ENCODE measurements around the gene SERGEF.

The SERGEF gene

GRCh38 chr11:17814546-17814945, 198.3 kb downstream of the SERGEF start:
- WGBS (ENCODE audit: extremely low coverage, insufficient coverage, low lambda C conversion rate): no CpG with 5 or more reads among the region's 1 CpG
- Histone ChIP-seq H3K27me3 (ENCODE audit: insufficient read depth, low read length, poor library complexity) (no peaks in the 10 kb centered on the region), H3K18ac (ENCODE audit: low read length) (no peak overlapping the region), H2BK15ac (replicated peaks; ENCODE audit: low read depth) (no peak overlapping the region), H3K36me3 (ENCODE audit: control insufficient read depth, insufficient read depth, low read length) (no peaks in the 10 kb centered on the region), H3K79me1 (ENCODE audit: low read length) (no peaks in the 10 kb centered on the region), H2BK5ac (ENCODE audit: low read length) (no peak overlapping the region), H3K79me2 (ENCODE audit: control insufficient read depth, insufficient read depth, low read length) (no peaks in the 10 kb centered on the region), H3K4me3 (ENCODE audit: low read length) (no peak overlapping the region), H2AK5ac (ENCODE audit: low read length) (no peak overlapping the region), H3K4me2 (ENCODE audit: low read length) (no peak overlapping the region), H3K9ac (ENCODE audit: low read length) (no peak overlapping the region), H3K56ac (ENCODE audit: low read length) (no peak overlapping the region), H3K4ac (ENCODE audit: low read depth, low read length) (no peak overlapping the region), H4K5ac (ENCODE audit: low read length) (no peak overlapping the region), H4K8ac (ENCODE audit: low read depth, low read length) (no peak overlapping the region), H3K23ac (ENCODE audit: low read length) (no peak overlapping the region), H3K27ac (ENCODE audit: low read depth, low read length) (no peak overlapping the region), H3K4me1 (ENCODE audit: control insufficient read depth, low read depth, low read length) (no peaks in the 10 kb centered on the region), H2BK120ac (ENCODE audit: low read depth, low read length) (no peak overlapping the region)
- DNase-seq: no peak

GRCh38 chr11:17813391-17814059, 199.3 kb downstream of the SERGEF start:
- Histone ChIP-seq H2AK5ac (ENCODE audit: low read length) (no peak overlapping the region), H3K27me3 (ENCODE audit: insufficient read depth, low read length, poor library complexity) (no peaks in the 10 kb centered on the region), H3K9ac (ENCODE audit: low read length) (no peak overlapping the region), H2BK120ac (ENCODE audit: low read depth, low read length) (no peak overlapping the region), H2BK5ac (ENCODE audit: low read length) (no peak overlapping the region), H3K4me2 (ENCODE audit: low read length) (no peak overlapping the region), H3K79me1 (ENCODE audit: low read length) (no peaks in the 10 kb centered on the region), H3K4ac (ENCODE audit: low read depth, low read length) (no peak overlapping the region), H4K5ac (ENCODE audit: low read length) (no peak overlapping the region), H3K23ac (ENCODE audit: low read length) (no peak overlapping the region), H3K56ac (ENCODE audit: low read length) (no peak overlapping the region), H3K18ac (ENCODE audit: low read length) (no peak overlapping the region), H3K79me2 (ENCODE audit: control insufficient read depth, insufficient read depth, low read length) (no peaks in the 10 kb centered on the region), H4K8ac (ENCODE audit: low read depth, low read length) (no peak overlapping the region), H3K4me3 (ENCODE audit: low read length) (no peak overlapping the region), H2BK15ac (replicated peaks; ENCODE audit: low read depth) (no peak overlapping the region), H3K27ac (ENCODE audit: low read depth, low read length) (no peak overlapping the region), H3K4me1 (ENCODE audit: control insufficient read depth, low read depth, low read length) (no peaks in the 10 kb centered on the region), H3K36me3 (ENCODE audit: control insufficient read depth, insufficient read depth, low read length) (no peaks in the 10 kb centered on the region)
- no peak for DNase-seq
- WGBS (ENCODE audit: extremely low coverage, insufficient coverage, low lambda C conversion rate): no CpG with 5 or more reads among the region's 2 CpGs

GRCh38 chr11:17812865-17813187, 200.0 kb downstream of the SERGEF start:
- H4K8ac ChIP-seq (ENCODE audit: low read depth, low read length): no peak overlapping the region
- H3K4me1 ChIP-seq (ENCODE audit: control insufficient read depth, low read depth, low read length): no peaks in the 10 kb centered on the region
- H3K4me3 ChIP-seq (ENCODE audit: low read length): no peak overlapping the region
- no peak overlapping the region for H4K5ac ChIP-seq (ENCODE audit: low read length)
- no peak overlapping the region for H3K23ac ChIP-seq (ENCODE audit: low read length)
- H2BK120ac ChIP-seq (ENCODE audit: low read depth, low read length): no peak overlapping the region
- H3K79me2 ChIP-seq (ENCODE audit: control insufficient read depth, insufficient read depth, low read length): no peaks in the 10 kb centered on the region
- H3K27me3 ChIP-seq (ENCODE audit: insufficient read depth, low read length, poor library complexity): no peaks in the 10 kb centered on the region
- no CpG with 5 or more reads among the region's 4 CpGs for WGBS (ENCODE audit: extremely low coverage, insufficient coverage, low lambda C conversion rate)
- no peak overlapping the region for H2BK15ac ChIP-seq (replicated peaks; ENCODE audit: low read depth)
- H3K18ac ChIP-seq (ENCODE audit: low read length): no peak overlapping the region
- DNase-seq: no peak
- no peak overlapping the region for H3K4me2 ChIP-seq (ENCODE audit: low read length)
- no peak overlapping the region for H3K9ac ChIP-seq (ENCODE audit: low read length)
- no peak overlapping the region for H2BK5ac ChIP-seq (ENCODE audit: low read length)
- no peak overlapping the region for H3K56ac ChIP-seq (ENCODE audit: low read length)
- H3K27ac ChIP-seq (ENCODE audit: low read depth, low read length): no peak overlapping the region
- H2AK5ac ChIP-seq (ENCODE audit: low read length): no peak overlapping the region
- H3K4ac ChIP-seq (ENCODE audit: low read depth, low read length): no peak overlapping the region
- no peaks in the 10 kb centered on the region for H3K79me1 ChIP-seq (ENCODE audit: low read length)
- no peaks in the 10 kb centered on the region for H3K36me3 ChIP-seq (ENCODE audit: control insufficient read depth, insufficient read depth, low read length)

- Histone ChIP-seq H3K18ac (ENCODE audit: low read length) (no peak overlapping the region), H3K79me2 (ENCODE audit: control insufficient read depth, insufficient read depth, low read length) (no peaks in the 10 kb centered on the region), H2BK5ac (ENCODE audit: low read length) (no peak overlapping the region), H3K27me3 (ENCODE audit: insufficient read depth, low read length, poor library complexity) (no peaks in the 10 kb centered on the region), H2AK5ac (ENCODE audit: low read length) (no peak overlapping the region), H3K56ac (ENCODE audit: low read length) (no peak overlapping the region), H2BK15ac (replicated peaks; ENCODE audit: low read depth) (no peak overlapping the region), H3K4ac (ENCODE audit: low read depth, low read length) (no peak overlapping the region), H3K9ac (ENCODE audit: low read length) (no peak overlapping the region), H3K79me1 (ENCODE audit: low read length) (no peaks in the 10 kb centered on the region), H3K27ac (ENCODE audit: low read depth, low read length) (no peak overlapping the region), H3K23ac (ENCODE audit: low read length) (no peak overlapping the region), H3K36me3 (ENCODE audit: control insufficient read depth, insufficient read depth, low read length) (no peaks in the 10 kb centered on the region), H4K5ac (ENCODE audit: low read length) (no peak overlapping the region), H3K4me1 (ENCODE audit: control insufficient read depth, low read depth, low read length) (no peaks in the 10 kb centered on the region), H3K4me3 (ENCODE audit: low read length) (no peak overlapping the region), H2BK120ac (ENCODE audit: low read depth, low read length) (no peak overlapping the region), H3K4me2 (ENCODE audit: low read length) (no peak overlapping the region), H4K8ac (ENCODE audit: low read depth, low read length) (no peak overlapping the region)
- no CpG with 5 or more reads among the region's 2 CpGs for WGBS (ENCODE audit: extremely low coverage, insufficient coverage, low lambda C conversion rate)
- DNase-seq: no peak
These were observed 200.6 kb downstream of the SERGEF start for GRCh38 chr11:17812091-17812864.

- Histone ChIP-seq H2AK5ac (ENCODE audit: low read length) (no peak overlapping the region), H3K27ac (ENCODE audit: low read depth, low read length) (no peak overlapping the region), H3K4me1 (ENCODE audit: control insufficient read depth, low read depth, low read length) (no peaks in the 10 kb centered on the region), H4K5ac (ENCODE audit: low read length) (no peak overlapping the region), H2BK120ac (ENCODE audit: low read depth, low read length) (no peak overlapping the region), H3K4ac (ENCODE audit: low read depth, low read length) (no peak overlapping the region), H3K4me2 (ENCODE audit: low read length) (no peak overlapping the region), H2BK15ac (replicated peaks; ENCODE audit: low read depth) (no peak overlapping the region), H3K27me3 (ENCODE audit: insufficient read depth, low read length, poor library complexity) (no peaks in the 10 kb centered on the region), H3K56ac (ENCODE audit: low read length) (no peak overlapping the region), H3K79me1 (ENCODE audit: low read length) (no peaks in the 10 kb centered on the region), H2BK5ac (ENCODE audit: low read length) (no peak overlapping the region), H3K9ac (ENCODE audit: low read length) (no peak overlapping the region), H3K36me3 (ENCODE audit: control insufficient read depth, insufficient read depth, low read length) (no peaks in the 10 kb centered on the region), H3K18ac (ENCODE audit: low read length) (no peak overlapping the region), H3K79me2 (ENCODE audit: control insufficient read depth, insufficient read depth, low read length) (no peaks in the 10 kb centered on the region), H3K23ac (ENCODE audit: low read length) (no peak overlapping the region), H3K4me3 (ENCODE audit: low read length) (no peak overlapping the region), H4K8ac (ENCODE audit: low read depth, low read length) (no peak overlapping the region)
- no peak for DNase-seq
- WGBS (ENCODE audit: extremely low coverage, insufficient coverage, low lambda C conversion rate): no CpG with 5 or more reads among the region's 7 CpGs
These were observed 201.5 kb downstream of the SERGEF start for GRCh38 chr11:17811352-17811751.

All from mesendoderm (in vitro differentiated cells).